Right lobe of liver (tissue), 6 donors: ENCODE data around the gene NUP133. TPM values are rescaled to one million over a fixed set of nuclear protein-coding genes. Genes with fewer than 3 reads are reported as not detected.

Experiments used
- ATAC-seq, 4 donors: fragments of 200-7000 bp; cut with Tn5 transposase; one replicate each; pipeline ENCODE4 v1.9.1; 2020; ENCODE audit warnings: mild to moderate bottlenecking in 4 of 4, moderate library complexity in 4 of 4
- DNase-seq, 3 donors: peaks; one replicate each; pipeline ENCODE4 v3.0.0-alpha.2; 2020
- H3K27ac ChIP-seq, 3 donors: fragments of 200-600 bp; one replicate each; pipeline ENCODE4 v1.8.0; 2022
- H3K27me3 ChIP-seq, 2 donors: fragments of 200-600 bp; one replicate each; pipeline ENCODE4 v1.8.0; 2022
- H3K36me3 ChIP-seq, 4 donors: fragments of 200-600 bp; sonication (generic) in 1 of 4; one replicate each; pipeline versions ENCODE4 v1.5.1 to v1.8.0; 2017 to 2022; ENCODE audit warnings: control low read depth in 1 of 4
- H3K4me1 ChIP-seq, 4 donors: fragments of 200-600 bp; sonication (generic) in 1 of 4; one replicate each; pipeline versions ENCODE4 v1.5.1 to v1.8.0; 2017 to 2022; ENCODE audit warnings: control low read depth in 1 of 4
- H3K4me3 ChIP-seq, 3 donors: fragments of 200-600 bp; one replicate each; pipeline ENCODE4 v1.8.0; 2022
- H3K9me3 ChIP-seq, 4 donors: fragments of 200-600 bp; sonication (generic) in 1 of 4; one replicate each; pipeline versions ENCODE4 v1.5.1 to v1.8.0; 2017 to 2022; ENCODE audit warnings: control low read depth in 1 of 4
- CTCF ChIP-seq, 4 donors: fragments of 200-600 bp in 3 of 4; fragments of 450-650 bp in 1 of 4; IDR thresholded peaks; one replicate each; pipeline versions ENCODE4 v1.5.1 to v1.8.0; 2016 to 2022; ENCODE audit warnings: antibody characterized with exemption in 4 of 4, mild to moderate bottlenecking in 2 of 4
- POLR2A ChIP-seq: fragments of 450-650 bp; IDR thresholded peaks from one replicate; pipeline ENCODE4 v1.6.1; 2017; ENCODE audit warnings: antibody characterized with exemption, mild to moderate bottlenecking
- WGBS: methylation state at CpG from one replicate; pipeline ENCODE4 v1.1.6; 2018; ENCODE audit warnings: low coverage, low lambda C conversion rate; ENCODE audit not compliant: insufficient coverage; ENCODE audit errors: missing lambda C conversion rate; 5-methylcytosine and 5-hydroxymethylcytosine counted together
- intact Hi-C, 2 donors: fragments of 100-400 bp; cut with DNase I; formaldehyde crosslinking; loops; one replicate each; pipeline versions ENCODE4 v1.11.2 to v1.14.1; 2022
- total RNA-seq, 6 experiments: library from RNA; depleted of rRNA in 2 of 6; stranded (reverse); fragments of >200 nt in 2 of 6; fragmentation: NEBNext Ultra II Directional in 3 of 6; extraction: Animal tissue kit (Norgen Biotek cat#: 25700) in 3 of 6; gene quantifications; one replicate each; pipeline versions ENCODE4 v1.1.0 to v1.2.4, GENCODE V29; 2016 to 2023
- donor health status: DM: no; HTN: yes; CAD: no.
- donor health status: DM: no; HTN: no; CAD: no.
- donor health status: DM: no; HTN: no; CAD: no.
- donor health status: DM: no; HTN: yes; CAD: no.
- donor health status: DM: no; HTN: yes; CAD: no.

NUP133 gene
- total RNA-seq, 6 experiments from 2014 or later, result 8.5 to 14.4 (median 11.5) TPM

- no peak overlapping the region for H3K27ac ChIP-seq
- no peak for DNase-seq
- peaks cover 0 to 8% (median 0%) of the 10 kb centered on the region in 4 donors for H3K4me1 ChIP-seq
- no peak overlapping the region for H3K4me3 ChIP-seq
- intact Hi-C loops, result no loop called here
- no peak for TF ChIP-seq POLR2A
- no peak for TF ChIP-seq CTCF (IDR thresholded peaks at IDR 0.05)
- no peaks in the 10 kb centered on the region for H3K36me3 ChIP-seq
- no peak for ATAC-seq
- H3K27me3 ChIP-seq, result peaks cover 6 to 9% of the 10 kb centered on the region in 2 donors
- H3K9me3 ChIP-seq, result no peaks in the 10 kb centered on the region
- 57% methylated on average over 7 of the region's 11 CpGs for WGBS
These were observed 96.6 kb downstream of the NUP133 start for GRCh38 chr1:229411434-229412055.

DNA sequence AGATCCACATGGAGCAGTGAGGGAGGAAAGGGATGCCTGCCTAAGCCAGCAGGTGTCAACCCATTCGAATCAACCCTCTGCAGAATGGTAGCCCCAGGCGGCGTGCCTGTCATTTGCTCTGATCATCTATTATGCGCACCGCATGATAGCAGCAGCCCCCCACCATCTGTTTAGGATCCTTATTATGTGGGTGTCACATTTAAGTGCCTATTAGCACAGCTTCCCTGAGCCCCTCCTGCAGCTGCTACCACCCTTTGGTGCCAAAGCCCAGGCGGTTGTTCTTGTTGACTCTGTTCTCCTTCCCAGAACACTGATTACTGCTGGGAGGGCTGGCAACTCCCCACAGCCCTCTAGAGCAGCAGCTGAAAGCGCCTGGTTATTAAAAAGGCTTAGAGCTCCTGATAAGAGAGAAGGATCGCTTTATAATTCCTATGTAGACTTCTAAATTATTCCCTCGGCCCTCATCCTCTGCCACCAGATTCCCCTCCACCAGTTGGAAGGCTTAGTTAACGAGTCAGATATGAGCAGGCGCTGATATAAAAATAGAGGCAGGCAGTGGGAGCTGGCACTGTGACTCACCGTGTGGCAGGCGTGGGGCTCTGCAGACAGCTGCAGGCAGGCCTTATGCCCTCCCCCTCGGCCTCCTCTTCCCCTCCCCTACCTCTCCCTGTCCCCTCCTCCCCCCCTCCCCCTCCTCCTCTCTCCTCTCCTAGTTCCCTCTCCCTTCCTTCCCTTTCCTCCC is 97.3 kb downstream of the NUP133 start:
- DNase-seq (no peak), ATAC-seq (no peak)
- Histone ChIP-seq H3K27ac (no peak overlapping the region), H3K9me3 (no peaks in the 10 kb centered on the region), H3K27me3 (peaks cover 6 to 9% of the 10 kb centered on the region in 2 donors), H3K4me1 (peaks cover 0 to 8% (median 0%) of the 10 kb centered on the region in 4 donors), H3K4me3 (no peak overlapping the region), H3K36me3 (no peaks in the 10 kb centered on the region)
- intact Hi-C loops, result no loop called here
- TF ChIP-seq CTCF (IDR thresholded peaks at IDR 0.05) (no peak), POLR2A (no peak)
- WGBS, result 28% methylated on average over 9 of the region's 14 CpGs

DNA sequence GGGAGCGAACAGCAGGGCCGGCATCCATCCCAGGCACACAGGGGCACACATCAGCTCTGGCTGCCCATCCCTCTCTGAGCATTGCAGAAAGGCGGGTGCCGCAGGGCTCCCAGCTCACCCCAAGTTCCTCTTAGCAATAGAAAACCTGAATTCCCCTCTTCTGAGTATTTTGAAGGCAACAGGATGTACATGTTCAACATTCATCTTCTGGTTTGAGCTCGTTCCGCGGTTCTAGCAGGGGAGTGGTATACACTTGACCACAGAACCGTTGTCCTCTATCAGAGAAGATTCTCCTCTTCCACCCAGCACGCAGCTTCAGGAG is 97.8 kb downstream of the NUP133 start:
- no peaks in the 10 kb centered on the region for H3K9me3 ChIP-seq
- no peak for TF ChIP-seq POLR2A
- no peak for TF ChIP-seq CTCF (IDR thresholded peaks at IDR 0.05)
- H3K27ac ChIP-seq, result no peak overlapping the region
- no peaks in the 10 kb centered on the region for H3K36me3 ChIP-seq
- H3K4me3 ChIP-seq, result no peak overlapping the region
- peaks cover 6 to 9% of the 10 kb centered on the region in 2 donors for H3K27me3 ChIP-seq
- 53% methylated on average over 5 of the region's 9 CpGs for WGBS
- DNase-seq (no peak), ATAC-seq (no peak)
- intact Hi-C loops, result no loop called here
- peaks cover 0 to 8% (median 0%) of the 10 kb centered on the region in 4 donors for H3K4me1 ChIP-seq

GRCh38 chr1:229409616-229410369 is 98.3 kb downstream of the NUP133 start:
- Histone ChIP-seq H3K4me3 (no peak overlapping the region), H3K27me3 (peaks cover 6 to 9% of the 10 kb centered on the region in 2 donors), H3K9me3 (no peaks in the 10 kb centered on the region), H3K4me1 (peaks cover 0 to 8% (median 0%) of the 10 kb centered on the region in 4 donors), H3K36me3 (no peaks in the 10 kb centered on the region), H3K27ac (no peak overlapping the region)
- ATAC-seq (no peak), DNase-seq (no peak)
- WGBS, result 26% methylated on average over 7 of the region's 18 CpGs
- intact Hi-C loops, result no loop called here
- TF ChIP-seq CTCF (IDR thresholded peaks at IDR 0.05) (no peak), POLR2A (no peak)
